ENCODE data around the gene EPB41L5.

Gene EPB41L5

GRCh38 chr2:120014226-120014980 lies 1.5 kb downstream of the EPB41L5 start:
- TF ChIP-seq EZH2 (IDR thresholded peaks at IDR 0.05; ENCODE audit: borderline replicate concordance, low read length): no peak
- no peak for TF ChIP-seq CTCF (IDR thresholded peaks at IDR 0.05; ENCODE audit: low read length)
- no peaks in the 10 kb centered on the region for H3K27me3 ChIP-seq (ENCODE audit: insufficient read depth, low read length)
- H3K27ac ChIP-seq (ENCODE audit: low read depth, low read length, poor library complexity, severe bottlenecking): peak overlapping the region; percentile 50
- H3K9ac ChIP-seq (ENCODE audit: low read length): peak overlapping the region; percentile 98
- H3K36me3 ChIP-seq (ENCODE audit: insufficient read depth, low read length): no peaks in the 10 kb centered on the region
- H3K4me3 ChIP-seq (ENCODE audit: low read depth, low read length, poor library complexity, severe bottlenecking): peak overlapping the region; percentile 99
- H3K9me2 ChIP-seq (ENCODE audit: low read depth, low read length): no peaks in the 10 kb centered on the region
- peaks cover 36% of the 10 kb centered on the region for H3K79me2 ChIP-seq (ENCODE audit: insufficient read depth, low read length)
- no peak overlapping the region for H2AFZ ChIP-seq (ENCODE audit: low read length)
- peaks cover 4% of the 10 kb centered on the region; the same call in 1 of the 2 replicates for H3F3A ChIP-seq (ENCODE audit: insufficient read depth, low read length)
- H4K20me1 ChIP-seq (ENCODE audit: insufficient read depth, low read length): no peaks in the 10 kb centered on the region
- H3K4me1 ChIP-seq (ENCODE audit: insufficient read depth, low read length, severe bottlenecking): peaks cover 32% of the 10 kb centered on the region
- peak overlapping the region; percentile 84 for H3K4me2 ChIP-seq (ENCODE audit: low read length)
- H3K9me3 ChIP-seq (ENCODE audit: low read length): no peaks in the 10 kb centered on the region

GRCh38 chr2:120016800-120017199 lies 3.9 kb downstream of the EPB41L5 start:
- no peak overlapping the region for H2AFZ ChIP-seq (ENCODE audit: low read length)
- no peak overlapping the region for H3K9ac ChIP-seq (ENCODE audit: low read length)
- no peaks in the 10 kb centered on the region for H4K20me1 ChIP-seq (ENCODE audit: insufficient read depth, low read length)
- peaks cover 4% of the 10 kb centered on the region; the same call in 1 of the 2 replicates for H3F3A ChIP-seq (ENCODE audit: insufficient read depth, low read length)
- no peak overlapping the region for H3K27ac ChIP-seq (ENCODE audit: low read depth, low read length, poor library complexity, severe bottlenecking)
- H3K36me3 ChIP-seq (ENCODE audit: insufficient read depth, low read length): peaks cover 9% of the 10 kb centered on the region; the same call in 1 of the 2 replicates
- H3K9me3 ChIP-seq (ENCODE audit: low read length): no peaks in the 10 kb centered on the region
- H3K79me2 ChIP-seq (ENCODE audit: insufficient read depth, low read length): peaks cover 39% of the 10 kb centered on the region
- no peaks in the 10 kb centered on the region for H3K27me3 ChIP-seq (ENCODE audit: insufficient read depth, low read length)
- no peak overlapping the region for H3K4me2 ChIP-seq (ENCODE audit: low read length)
- H3K4me1 ChIP-seq (ENCODE audit: insufficient read depth, low read length, severe bottlenecking): peaks cover 19% of the 10 kb centered on the region
- TF ChIP-seq CTCF (IDR thresholded peaks at IDR 0.05; ENCODE audit: low read length) (no peak), EZH2 (IDR thresholded peaks at IDR 0.05; ENCODE audit: borderline replicate concordance, low read length) (no peak)
- no peak overlapping the region for H3K4me3 ChIP-seq (ENCODE audit: low read depth, low read length, poor library complexity, severe bottlenecking)
- no peaks in the 10 kb centered on the region for H3K9me2 ChIP-seq (ENCODE audit: low read depth, low read length)

GRCh38 chr2:120017201-120017600 lies 4.3 kb downstream of the EPB41L5 start:
- no peak overlapping the region for H2AFZ ChIP-seq (ENCODE audit: low read length)
- H3K9ac ChIP-seq (ENCODE audit: low read length): no peak overlapping the region
- H3K9me2 ChIP-seq (ENCODE audit: low read depth, low read length): no peaks in the 10 kb centered on the region
- H3K27me3 ChIP-seq (ENCODE audit: insufficient read depth, low read length): no peaks in the 10 kb centered on the region
- TF ChIP-seq CTCF (IDR thresholded peaks at IDR 0.05; ENCODE audit: low read length) (no peak), EZH2 (IDR thresholded peaks at IDR 0.05; ENCODE audit: borderline replicate concordance, low read length) (no peak)
- no peak overlapping the region for H3K4me2 ChIP-seq (ENCODE audit: low read length)
- no peak overlapping the region for H3K27ac ChIP-seq (ENCODE audit: low read depth, low read length, poor library complexity, severe bottlenecking)
- H3F3A ChIP-seq (ENCODE audit: insufficient read depth, low read length): peaks cover 3% of the 10 kb centered on the region; the same call in 1 of the 2 replicates
- peaks cover 39% of the 10 kb centered on the region for H3K79me2 ChIP-seq (ENCODE audit: insufficient read depth, low read length)
- H4K20me1 ChIP-seq (ENCODE audit: insufficient read depth, low read length): no peaks in the 10 kb centered on the region
- no peak overlapping the region for H3K4me3 ChIP-seq (ENCODE audit: low read depth, low read length, poor library complexity, severe bottlenecking)
- H3K4me1 ChIP-seq (ENCODE audit: insufficient read depth, low read length, severe bottlenecking): peaks cover 15% of the 10 kb centered on the region
- peaks cover 11% of the 10 kb centered on the region; the same call in 1 of the 2 replicates for H3K36me3 ChIP-seq (ENCODE audit: insufficient read depth, low read length)
- no peaks in the 10 kb centered on the region for H3K9me3 ChIP-seq (ENCODE audit: low read length)
